Measurements from ENCODE around the gene IGFBP6.

IGFBP6 gene

GRCh38 chr12:53061404-53062010 is 36.0 kb upstream of the IGFBP6 start (continued):
- TF ChIP-seq ZNF274 (IDR thresholded peaks at IDR 0.05; ENCODE audit: low read length) (no peak), ZNF274 (tag by site-specific recombination; IDR thresholded peaks at IDR 0.05; ENCODE audit: borderline replicate concordance) (no peak), ZSCAN4 (tag by site-specific recombination; IDR thresholded peaks at IDR 0.05) (no peak), ZBTB11 (tag by site-specific recombination; conservative IDR thresholded peaks at IDR 0.05; ENCODE audit: low read depth) (no peak), ZXDB (tag by site-specific recombination; IDR thresholded peaks at IDR 0.05) (no peak), ZIC2 (tag by site-specific recombination; IDR thresholded peaks at IDR 0.05) (peak; percentile 87), REST (tag by site-specific recombination; IDR thresholded peaks at IDR 0.05) (no peak), ZNF510 (tag by site-specific recombination; IDR thresholded peaks at IDR 0.05; ENCODE audit: insufficient replicate concordance) (no peak), GLIS2 (tag by site-specific recombination; IDR thresholded peaks at IDR 0.05) (peak; percentile 15; the same call in 1 of the 2 replicates), ZNF449 (tag by site-specific recombination; IDR thresholded peaks at IDR 0.05) (no peak)

- no peak for TF ChIP-seq ZNF292 (tag by site-specific recombination; IDR thresholded peaks at IDR 0.05; ENCODE audit: borderline replicate concordance, low read depth)
- TF ChIP-seq HIC1 (tag by site-specific recombination; IDR thresholded peaks at IDR 0.05): 0 out of 2 replicates have a peak, but pooled peaks have one; percentile 45
- no peak for TF ChIP-seq AEBP2 (tag by site-specific recombination; IDR thresholded peaks at IDR 0.05; ENCODE audit: borderline replicate concordance)
- peak; percentile 39; the same call in 1 of the 2 replicates for TF ChIP-seq GLIS1 (tag by site-specific recombination; IDR thresholded peaks at IDR 0.05)
- TF ChIP-seq ZNF155 (tag by site-specific recombination; IDR thresholded peaks at IDR 0.05): no peak
- H3K36me3 ChIP-seq (ENCODE audit: control insufficient read depth in 2 of 2, insufficient read depth in 1 of 2, low read length in 2 of 2): peaks cover 0 to 49% of the 10 kb centered on the region in 2 experiments; a peak in 1 of 3 replicates
- no peak overlapping the region for H3K4me3 ChIP-seq (ENCODE audit: low read depth, low read length)
- no peak overlapping the region for H3K27ac ChIP-seq (ENCODE audit: extremely low read depth, low read depth, low read length)
- CTCF ChIA-PET: interaction anchor here (0.6 to 11.5 kb wide), 14 partner anchors 7 to 97 kb away, joined by 3 to 264 read pairs (median 4); partner anchors contain the start of genes IGFBP6, SOAT2 and SPRYD3
- H3K9me3 ChIP-seq (ENCODE audit: control insufficient read depth, insufficient read depth, low read depth, low read length): no peaks in the 10 kb centered on the region
- POLR2A ChIA-PET: interaction anchor here (0.6 to 1.3 kb wide), 4 partner anchors 17 to 56 kb away, joined by 3 to 7 read pairs (median 6); partner anchors contain the start of genes EIF4B and SPRYD3
- H3K4me1 ChIP-seq (ENCODE audit: control insufficient read depth, insufficient read depth, low read length): peaks cover 6% of the 10 kb centered on the region
Observed at GRCh38 chr12:53062011-53062961, 35.2 kb upstream of the IGFBP6 start.

Measured in HEK293 (cell line).